ENCODE data around the gene TFCP2.

- TF ChIP-seq POLR2A (IDR thresholded peaks at IDR 0.05), result no peak
- no peak for TF ChIP-seq CTCF (IDR thresholded peaks at IDR 0.05)
Measured at GRCh38 chr12:51208016-51208660, 35.2 kb upstream of the TFCP2 start.

All from right lobe of liver (tissue), 4 donors.